GM21576 (cell line): ENCODE results near the gene GGTLC2.
"Not testable (repeated sequence)": the region's sequence is repeated elsewhere in the genome, so short reads cannot be mapped to it uniquely, and the experiment has no call there.

Experiments used
- ATAC-seq: cut with Tn5 transposase; IDR thresholded peaks from one replicate; pipeline ENCODE4 v1.9.1; 2021; ENCODE audit warnings: mild to moderate bottlenecking, moderate library complexity; ENCODE audit not compliant: unreplicated experiment

Gene GGTLC2

DNA sequence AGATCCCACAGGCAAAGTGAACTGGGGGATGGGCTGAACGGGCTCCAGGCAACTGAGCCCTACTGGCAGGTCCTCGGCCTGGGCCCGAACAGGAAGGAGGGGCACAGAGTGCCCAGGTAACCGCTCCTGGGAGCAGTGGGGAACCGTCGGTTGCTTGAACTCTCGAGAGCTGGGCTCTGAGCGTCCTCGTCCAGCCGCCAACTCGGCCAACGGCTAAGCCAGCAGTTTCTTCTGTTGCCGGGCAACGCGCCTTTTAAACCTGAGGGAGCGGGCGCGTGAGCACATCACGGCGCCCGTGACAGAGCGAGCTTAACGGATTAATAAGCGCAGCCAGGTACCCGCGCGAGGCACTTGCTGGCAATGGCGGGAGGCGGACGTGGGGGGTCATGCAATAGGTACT lies at the start of gene GGTLC2:
GGTLC2 (plus strand) TSS at position 301 of the 400 bp plus-strand sequence. CDS start 1,732 bp downstream, outside the sequence.
- not testable (repeated sequence) for ATAC-seq

DNA sequence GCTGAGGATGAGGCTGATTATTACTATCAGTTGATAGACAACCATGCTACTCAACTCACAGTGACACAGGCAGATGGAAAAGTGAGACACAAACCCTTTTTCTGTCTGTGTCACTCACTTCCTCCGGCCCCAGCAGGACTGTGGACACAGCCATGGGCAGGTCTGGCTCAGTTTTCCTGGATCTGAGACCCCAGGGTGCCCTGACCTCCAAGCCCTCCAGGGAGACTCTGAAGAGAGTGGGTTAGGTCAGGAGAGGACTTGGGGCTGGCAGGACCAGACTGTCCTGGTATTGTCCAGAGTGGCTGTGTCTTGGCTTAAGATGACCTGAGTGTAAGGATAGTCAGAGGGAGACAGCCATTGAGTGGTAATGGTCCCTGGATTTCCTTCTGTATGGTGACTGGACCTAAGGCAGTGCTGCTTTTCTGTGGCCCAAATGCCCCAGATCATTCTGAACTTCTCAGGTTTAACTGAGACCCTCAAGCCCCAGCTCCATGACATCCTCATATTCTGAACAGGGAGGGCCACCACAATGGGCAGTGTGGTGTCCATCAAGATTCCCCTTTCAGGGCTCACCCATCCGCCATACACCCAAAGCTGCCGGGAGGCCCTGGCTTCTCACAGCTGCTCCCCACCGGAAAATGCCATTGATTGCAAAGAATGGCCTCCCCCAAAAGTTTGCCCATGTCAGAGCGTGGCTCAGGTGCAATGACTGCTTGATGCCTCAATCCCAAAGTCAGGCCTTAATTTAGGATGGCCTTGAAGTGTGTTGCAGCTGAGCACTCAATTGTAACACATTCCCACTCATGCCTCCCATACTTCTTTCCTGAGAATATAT lies 49.2 kb upstream of the GGTLC2 start:
- ATAC-seq = no peak

DNA sequence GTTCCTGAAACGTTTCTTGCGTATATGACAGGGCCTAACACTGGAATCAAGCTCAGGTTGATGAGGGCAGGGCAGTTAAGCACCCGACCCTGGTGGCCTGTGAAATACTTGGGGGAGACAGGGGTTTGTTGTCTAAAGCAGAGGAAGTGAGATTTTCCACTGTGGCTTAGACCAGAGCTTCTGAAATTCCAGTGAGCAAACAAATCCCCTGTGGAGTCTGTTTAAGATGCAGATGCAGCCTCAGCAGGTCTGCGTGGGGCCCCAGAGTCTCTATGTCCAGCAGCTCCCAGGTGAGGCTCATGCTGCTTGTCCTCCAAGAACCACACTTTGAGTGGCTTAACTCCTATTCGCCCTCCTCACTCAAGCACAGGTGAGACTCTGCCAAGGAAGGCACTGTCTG lies 46.3 kb upstream of the GGTLC2 start:
- no peak for ATAC-seq

DNA sequence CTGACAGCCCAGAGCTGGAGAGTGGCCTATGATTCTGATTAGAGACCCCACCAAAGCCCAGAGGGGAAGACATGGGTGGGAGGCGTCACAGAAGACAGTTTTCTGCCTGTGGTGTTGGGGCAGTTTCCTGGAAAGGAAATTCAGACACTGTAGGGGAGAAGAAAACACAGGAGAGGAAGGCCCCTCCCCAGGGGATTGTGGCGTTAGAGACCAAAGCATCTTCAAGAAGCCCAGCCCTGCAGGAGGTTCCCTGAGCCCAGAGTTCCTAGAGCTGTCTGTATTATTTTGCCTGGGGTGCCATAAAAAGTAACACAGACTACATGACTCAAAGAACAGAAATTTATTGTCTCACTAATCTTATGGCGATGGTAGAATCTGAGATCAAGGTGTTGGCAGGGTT lies 45.2 kb upstream of the GGTLC2 start:
- ATAC-seq = no peak

DNA sequence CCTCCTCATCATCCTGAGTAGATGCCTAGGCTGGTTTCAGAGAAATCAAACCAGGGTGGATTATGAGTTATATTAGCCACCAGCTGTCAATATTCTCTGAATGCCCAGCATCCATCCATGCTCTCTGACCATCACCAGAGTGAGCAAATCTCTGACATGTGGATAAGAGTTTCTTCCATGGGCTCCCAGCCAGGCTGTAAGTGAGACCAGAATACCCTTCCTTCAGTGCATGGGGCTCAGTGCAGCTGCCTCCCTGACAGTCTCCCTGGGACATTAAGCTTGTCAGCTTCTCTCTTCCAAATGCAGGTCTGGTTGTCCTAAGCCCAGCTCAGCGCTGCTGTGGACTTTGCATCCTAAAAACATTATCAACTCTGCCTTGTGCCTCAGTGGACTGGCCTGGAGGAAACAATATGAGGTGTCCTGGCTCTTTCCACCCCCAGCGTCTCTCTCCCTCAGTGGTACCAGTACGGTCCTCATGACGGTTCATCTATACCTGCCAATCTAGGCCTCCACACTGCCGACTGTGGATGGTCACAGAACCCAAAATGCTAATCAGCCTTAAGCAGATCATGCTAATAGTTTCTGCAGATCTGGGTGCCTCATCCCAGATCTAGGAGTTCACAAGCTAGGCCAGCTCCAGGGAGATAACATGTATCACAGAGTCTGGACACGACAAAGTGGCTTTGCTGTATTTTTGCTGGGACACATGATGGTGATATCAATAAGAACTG lies 43.7 kb upstream of the GGTLC2 start:
- ATAC-seq = no peak

DNA sequence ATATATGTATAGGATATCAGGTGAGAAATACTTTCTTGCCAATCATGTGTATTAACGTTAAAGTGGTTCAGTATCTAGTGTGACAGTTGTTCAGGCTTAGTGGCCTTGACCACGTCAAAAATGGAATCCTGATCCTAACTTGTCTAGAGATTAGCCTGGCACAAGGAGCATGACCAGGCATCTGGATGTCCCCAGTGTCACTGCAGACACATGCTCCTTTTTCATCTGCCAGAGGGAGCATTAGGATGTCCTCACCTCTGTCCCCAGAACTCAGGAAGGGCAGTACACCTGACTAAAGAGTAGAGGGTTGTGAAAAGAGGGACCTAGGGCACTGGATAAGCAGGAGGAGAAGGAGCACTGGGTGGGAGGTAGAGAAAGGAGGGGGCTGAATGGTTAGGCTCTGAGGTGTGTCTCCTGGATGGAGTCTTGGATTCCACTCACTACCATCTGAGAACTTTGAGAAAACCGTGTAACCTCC lies 40.9 kb upstream of the GGTLC2 start:
- no peak for ATAC-seq

DNA sequence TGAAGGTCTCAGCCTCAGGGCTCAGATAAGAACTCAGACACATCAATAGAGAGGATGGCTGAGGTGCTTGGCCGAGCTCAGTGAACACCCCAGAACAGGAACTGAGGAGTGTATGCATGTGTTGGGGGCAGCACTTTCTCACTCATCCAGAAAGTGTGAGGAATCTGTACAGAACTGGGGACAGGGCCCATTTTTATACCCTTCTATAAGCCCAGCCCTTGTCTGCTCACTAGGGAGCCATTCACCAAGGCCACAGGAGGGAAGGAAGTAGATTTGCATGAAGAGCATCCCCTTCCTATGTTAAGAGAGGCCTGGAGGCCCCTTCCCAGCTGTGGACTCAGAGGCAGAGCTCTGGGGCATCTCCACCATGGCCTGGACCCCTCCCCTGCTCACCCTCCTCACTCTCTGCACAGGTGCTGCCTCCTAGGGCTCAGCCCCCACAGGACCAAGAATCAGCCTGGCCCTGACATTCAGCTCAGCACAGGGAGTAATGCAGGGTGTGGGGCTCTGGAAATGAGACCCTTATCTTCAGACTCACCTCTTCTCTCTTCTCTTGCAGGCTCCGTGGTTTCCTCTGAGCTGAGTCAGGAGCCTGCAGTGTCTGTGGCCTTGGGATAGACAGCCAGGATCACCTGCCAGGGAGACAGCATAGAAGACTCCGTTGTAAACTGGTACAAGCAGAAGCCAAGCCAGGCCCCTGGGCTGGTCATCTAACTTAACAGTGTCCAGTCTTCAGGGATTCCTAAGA lies 39.9 kb upstream of the GGTLC2 start:
- ATAC-seq = no peak

DNA sequence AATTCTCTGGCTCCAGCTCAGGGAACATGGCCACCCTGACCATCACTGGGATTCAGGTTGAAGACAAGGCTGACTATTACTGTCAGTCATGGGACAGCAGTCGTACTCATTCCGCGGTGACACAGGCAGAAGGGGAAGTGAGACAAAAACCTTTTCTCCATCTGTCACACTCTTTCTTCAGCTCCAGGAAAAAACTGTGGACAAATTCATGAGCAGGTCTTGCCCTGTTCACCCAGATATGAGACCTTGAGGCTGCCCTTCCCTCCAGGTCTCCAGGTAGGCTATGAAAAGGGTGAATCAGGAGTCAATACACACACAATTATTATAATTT lies 39.4 kb upstream of the GGTLC2 start:
- no peak for ATAC-seq

DNA sequence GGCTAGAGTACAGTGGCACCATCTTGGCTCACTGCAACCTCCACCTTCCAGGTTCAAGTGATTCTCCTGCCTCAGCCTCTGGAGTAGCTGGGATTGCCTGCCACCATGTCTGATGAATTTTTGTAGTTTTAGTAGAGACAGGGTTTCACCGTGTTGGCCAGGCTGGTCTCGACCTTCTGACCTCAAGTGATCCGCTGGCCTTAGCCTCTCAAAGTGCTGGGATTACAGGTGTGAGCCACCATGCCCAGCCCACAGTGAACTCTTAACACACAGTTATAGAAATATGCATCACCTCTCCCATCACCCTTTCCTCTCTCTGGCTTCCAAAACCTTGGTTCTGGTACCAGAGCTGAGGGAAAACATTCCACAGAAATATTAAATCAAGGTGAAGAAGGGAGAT lies 36.4 kb upstream of the GGTLC2 start:
- ATAC-seq = not testable (repeated sequence)

DNA sequence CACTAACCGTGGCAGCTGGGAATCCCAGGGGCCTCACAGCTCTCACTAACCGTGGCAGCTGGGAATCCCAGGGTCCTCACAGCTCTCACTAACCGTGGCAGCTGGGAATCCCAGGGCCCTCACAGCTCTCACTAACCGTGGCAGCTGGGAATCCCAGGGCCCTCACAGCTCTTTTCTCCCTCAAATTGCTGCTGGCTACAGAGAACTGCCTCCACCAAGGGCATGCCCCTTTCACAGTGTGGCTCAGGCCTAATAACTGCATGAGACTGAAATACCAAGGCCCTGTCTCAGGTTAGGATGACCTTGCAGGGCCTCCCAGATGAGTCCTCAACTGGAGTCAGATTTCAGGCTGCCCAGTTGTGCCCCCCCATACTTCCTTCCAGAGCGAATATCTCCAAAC lies 35.1 kb upstream of the GGTLC2 start:
- no peak for ATAC-seq

DNA sequence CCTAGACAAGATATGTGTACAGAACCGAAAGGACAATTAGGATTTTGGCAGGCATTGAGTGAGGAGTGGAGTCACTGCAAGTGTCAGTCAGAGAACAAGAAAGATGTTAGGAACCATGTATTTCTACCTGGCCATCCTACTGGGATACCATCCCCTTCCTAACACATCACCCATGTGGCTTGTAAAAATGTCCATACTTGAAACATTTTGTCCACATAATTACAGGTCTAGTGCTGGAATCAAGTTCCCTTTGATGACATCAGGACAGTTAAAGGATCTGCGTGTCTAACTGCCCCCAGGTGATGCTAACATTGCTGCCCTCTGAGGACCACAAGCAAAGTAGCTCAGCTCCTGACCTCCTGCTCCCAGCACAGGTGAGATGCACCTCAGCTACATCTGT lies 31.9 kb upstream of the GGTLC2 start:
- ATAC-seq = no peak

DNA sequence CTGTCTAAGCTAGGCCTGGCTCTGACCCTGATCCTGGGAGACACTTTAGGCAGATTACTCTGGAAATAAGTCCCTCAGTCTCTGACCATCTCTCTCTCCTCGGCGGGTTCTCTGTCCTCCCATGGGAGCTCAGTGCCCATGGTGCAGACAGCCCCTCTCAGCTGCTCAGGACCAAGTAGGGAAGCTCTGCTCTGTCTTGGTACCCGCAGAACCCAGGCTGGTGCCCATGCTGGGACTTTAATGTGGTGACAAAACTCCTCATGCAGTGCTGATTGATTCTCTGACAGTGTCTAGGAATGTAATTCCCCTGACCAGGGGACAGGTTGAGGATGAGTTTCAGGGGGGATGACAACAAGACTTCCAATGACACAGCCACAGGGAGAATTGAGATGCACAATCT lies 30.3 kb upstream of the GGTLC2 start:
- no peak for ATAC-seq

DNA sequence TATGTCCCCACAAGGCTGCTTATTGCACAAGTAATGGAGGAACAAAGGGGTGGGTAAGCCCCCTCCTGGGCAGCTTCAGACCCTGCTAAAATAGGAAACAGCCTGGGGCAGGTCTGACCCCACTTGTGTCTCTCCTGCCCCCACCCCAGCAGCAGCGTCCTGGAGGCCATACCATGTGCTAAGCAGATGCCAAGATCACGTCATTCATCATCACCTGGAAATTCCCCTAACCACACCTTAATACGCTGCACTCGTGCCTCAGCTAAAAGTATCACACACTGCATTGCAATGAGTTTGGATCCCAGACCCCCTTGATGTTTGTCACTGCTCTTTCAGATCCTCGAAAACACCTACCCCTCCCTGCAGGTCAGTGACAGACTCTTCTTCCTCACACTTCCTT lies 27.8 kb upstream of the GGTLC2 start:
- ATAC-seq = no peak

DNA sequence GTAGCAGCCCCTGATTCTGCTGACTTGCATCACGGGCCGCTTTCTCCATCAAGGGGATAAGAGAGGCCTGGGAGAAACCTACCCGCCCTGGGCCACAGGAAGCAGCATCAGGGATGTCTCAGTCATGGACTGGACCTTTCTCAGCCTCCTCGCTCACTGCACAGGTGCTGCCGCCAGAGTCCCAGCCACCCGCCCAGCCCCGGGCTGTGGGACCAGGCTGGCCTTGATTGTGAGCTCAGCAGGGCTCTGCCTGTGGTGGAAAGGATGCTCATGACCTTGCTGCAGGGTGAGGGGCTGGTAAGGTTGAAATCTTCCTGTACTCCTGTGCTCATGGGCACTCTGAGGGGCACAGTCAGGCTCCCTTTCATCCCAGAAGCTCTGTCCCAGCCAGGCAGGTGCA lies 26.0 kb upstream of the GGTLC2 start:
- ATAC-seq = no peak

DNA sequence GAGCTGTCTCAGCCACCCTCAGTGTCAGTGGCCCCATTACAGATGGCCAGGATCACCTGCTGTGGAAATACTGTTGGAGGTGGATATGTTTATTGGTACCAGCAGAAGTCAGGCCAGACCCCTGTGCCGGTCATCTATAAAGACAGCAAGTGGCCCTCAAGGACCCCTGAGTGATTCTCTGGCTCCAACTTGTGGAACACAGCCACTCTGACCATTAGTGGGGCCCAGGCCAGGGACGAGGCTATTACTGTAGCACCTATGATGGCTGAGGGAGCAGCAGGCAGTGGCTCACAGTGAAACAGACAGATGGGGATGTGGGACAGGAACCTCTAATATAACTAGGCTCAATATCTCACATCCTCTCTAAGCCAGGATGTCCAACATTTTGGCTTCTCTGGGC lies 25.5 kb upstream of the GGTLC2 start:
- ATAC-seq = no peak

DNA sequence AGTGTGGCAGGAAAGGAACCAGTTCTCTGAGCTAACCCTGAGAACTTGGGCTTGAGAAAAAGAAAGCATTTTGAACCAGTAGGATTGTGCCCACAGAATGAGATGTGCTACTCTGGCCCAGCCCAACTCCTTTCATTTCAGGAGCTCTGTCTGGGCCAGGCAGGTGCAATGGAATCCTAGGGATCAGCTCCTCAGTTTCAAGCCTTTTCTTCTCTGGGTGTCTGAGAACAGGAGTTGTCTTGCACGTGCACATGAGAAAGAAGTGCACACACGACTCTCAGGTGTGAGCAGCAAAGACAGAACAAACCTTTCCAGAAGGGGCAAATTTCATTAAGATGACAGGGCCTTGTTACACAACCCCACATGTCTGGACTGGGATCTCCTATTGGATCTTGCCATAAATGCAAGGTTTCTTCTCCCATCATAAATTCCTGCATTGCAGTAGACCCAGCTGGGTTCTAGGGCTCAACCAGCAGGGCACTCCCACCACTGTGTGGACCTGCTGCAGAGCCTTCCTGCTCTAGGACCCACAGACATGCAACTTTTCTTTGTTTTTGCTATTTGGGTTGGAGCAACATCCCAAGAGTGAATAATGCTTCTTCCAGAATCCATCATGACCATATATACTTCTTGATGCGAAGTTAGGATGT lies 24.5 kb upstream of the GGTLC2 start:
- no peak for ATAC-seq

DNA sequence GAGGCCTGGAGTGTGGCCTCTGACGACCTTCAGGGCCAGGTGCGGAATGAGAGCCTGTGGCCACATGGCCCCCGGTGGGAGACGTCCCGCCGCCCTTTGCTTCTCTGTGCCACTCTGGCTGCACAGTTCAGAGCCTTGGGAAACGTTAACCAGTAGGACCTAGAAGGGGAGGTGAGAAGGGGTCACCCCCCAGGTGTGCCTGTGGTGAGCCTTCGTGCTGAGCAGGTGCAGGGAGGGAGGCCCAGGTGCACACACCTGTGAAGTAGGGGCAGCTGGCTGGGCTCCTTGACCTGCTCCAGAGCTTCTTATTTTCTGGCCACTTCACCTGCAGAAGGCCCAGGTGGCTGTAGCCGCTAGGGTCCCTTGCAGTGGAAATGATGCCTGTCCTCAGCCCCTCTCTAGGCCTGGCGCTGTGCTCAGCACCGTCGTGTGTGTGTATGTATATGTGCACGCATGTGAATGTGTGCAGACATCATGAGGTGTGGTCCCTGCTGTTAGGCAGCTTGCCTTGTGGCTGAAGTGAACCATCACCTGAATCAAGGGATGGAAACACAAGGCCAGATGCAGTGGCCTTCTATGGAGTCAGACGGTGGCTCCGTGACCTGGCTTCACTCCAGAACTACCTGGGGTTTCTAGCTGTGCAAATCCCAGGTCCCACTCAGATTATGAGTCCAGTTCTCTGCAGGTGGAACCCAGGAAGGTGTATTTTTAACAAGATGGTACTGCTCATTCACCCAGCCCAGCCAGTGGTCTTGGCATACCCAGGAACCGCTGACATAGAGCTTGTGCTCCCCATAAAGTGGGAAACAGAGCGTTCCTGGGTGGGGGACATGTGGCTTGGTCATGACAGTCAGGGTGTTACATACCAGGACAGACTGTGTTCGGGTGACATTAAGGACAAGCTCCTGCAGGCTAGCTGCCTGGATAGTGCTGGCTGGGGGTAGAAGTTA lies 15.6 kb upstream of the GGTLC2 start:
- not testable (repeated sequence) for ATAC-seq

DNA sequence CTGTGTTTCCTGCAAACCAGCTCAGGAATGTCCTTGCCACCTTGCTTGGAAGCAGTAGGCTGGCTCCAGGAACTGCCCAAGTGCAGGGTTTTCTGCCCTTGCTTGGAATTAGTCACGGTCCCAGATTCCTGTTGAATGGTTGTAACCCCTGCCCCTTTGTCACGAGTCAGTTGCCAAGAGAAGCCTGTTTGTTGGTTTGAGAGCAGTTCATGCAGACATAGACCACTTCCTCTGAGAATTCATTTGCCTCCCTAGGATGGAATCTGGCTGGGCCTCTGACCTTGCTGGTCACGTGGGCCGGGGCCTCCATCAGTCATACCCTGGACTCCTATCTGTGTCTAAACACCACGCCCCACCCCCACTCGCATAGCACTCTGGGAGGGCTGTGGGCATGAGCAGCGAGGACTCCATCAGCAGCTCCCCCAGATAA lies 13.2 kb upstream of the GGTLC2 start:
- not testable (repeated sequence) for ATAC-seq

DNA sequence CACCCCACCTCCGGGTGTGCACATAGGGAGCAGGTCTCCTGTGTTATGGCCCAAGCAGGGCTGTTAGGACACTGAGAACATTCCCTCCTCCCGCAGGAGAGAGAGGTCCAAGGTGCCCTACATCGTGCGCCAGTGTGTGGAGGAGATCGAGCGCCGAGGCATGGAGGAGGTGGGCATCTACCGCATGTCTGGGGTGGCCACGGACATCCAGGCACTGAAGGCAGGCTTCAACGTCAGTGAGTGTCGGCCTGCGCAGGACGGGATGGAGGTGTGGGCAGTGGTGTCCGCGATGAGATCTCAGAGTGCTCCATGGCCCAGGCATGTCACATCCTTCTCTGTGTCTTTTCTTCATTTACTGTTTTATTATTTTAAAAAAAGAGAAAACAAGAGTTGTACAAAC lies 12.2 kb upstream of the GGTLC2 start:
- ATAC-seq = not testable (repeated sequence)

DNA sequence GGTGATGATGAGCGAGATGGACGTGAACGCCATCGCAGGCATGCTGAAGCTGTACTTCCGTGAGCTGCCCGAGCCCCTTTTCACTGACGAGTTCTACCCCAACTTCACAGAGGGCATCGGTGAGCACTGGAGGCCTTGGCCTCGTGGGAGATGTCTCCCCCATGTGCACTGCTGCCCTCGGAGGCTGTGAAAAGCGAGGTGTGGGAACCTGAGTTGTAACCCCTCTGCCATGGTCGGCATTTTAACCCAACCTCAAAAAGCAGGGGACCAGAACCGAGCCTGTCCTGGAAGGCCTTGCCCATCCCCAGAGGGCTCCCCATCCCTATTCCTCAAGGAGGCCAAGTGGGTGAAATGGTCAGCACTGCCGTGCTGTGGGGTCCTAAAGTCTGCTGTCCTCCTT lies 10.9 kb upstream of the GGTLC2 start:
- ATAC-seq = not testable (repeated sequence)
